WERI-Rb-1 (cell line): ENCODE results near the gene MROH7.

Experiments used
- DNase-seq: peaks from one replicate; pipeline ENCODE4 v3.0.0-alpha.2; 2020
- H3K27ac ChIP-seq: fragments of 250-450 bp; sonication (Bioruptor Pico); 2 replicates; pipeline ENCODE4 v1.5.1; 2020; ENCODE audit warnings: mild to moderate bottlenecking, moderate library complexity
- H3K27me3 ChIP-seq: fragments of 250-450 bp; sonication (Bioruptor Pico); 2 replicates; pipeline ENCODE4 v1.5.1; 2021; ENCODE audit warnings: mild to moderate bottlenecking, low read depth, moderate library complexity; ENCODE audit not compliant: insufficient read depth, severe bottlenecking
- H3K36me3 ChIP-seq: fragments of 250-450 bp; sonication (Bioruptor Pico); 2 replicates; pipeline ENCODE4 v1.5.1; 2020; ENCODE audit warnings: mild to moderate bottlenecking, moderate library complexity
- H3K4me3 ChIP-seq: 2 replicates; pipeline ENCODE4 v1.5.1; 2011; ENCODE audit warnings: low read depth, mild to moderate bottlenecking, control low read depth, low read length
- H3K9me3 ChIP-seq: fragments of 250-450 bp; sonication (Bioruptor Pico); 2 replicates; pipeline ENCODE4 v1.5.1; 2021; ENCODE audit warnings: mild to moderate bottlenecking, moderate library complexity; ENCODE audit not compliant: severe bottlenecking
- TF ChIP-seq, protein P1 (sequence below): IDR thresholded peaks from 2 replicates; pipeline ENCODE4 v1.5.1; 2011; ENCODE audit warnings: low read depth, mild to moderate bottlenecking, control low read depth, inconsistent platforms, low read length

MROH7 gene

DNA sequence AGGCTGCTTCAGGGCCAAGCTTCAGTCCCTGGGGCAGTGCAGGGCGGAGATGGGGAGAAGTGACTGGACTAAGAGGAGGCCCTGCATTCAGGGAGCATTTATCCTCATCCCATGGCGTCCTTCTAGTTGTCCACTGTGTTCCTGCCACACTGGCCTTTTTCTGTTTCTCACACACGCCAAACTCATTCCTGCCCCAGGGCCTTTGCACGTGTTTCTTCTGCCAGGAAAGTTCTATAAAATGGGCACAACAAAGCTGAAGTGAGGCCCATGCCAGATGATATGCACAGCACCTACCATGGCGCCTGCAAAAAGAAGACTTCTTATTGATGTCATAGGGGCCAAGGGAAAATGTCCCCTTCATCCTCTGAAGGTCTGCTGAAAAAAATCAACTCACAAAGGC is 24.3 kb downstream of the MROH7 start:
- Histone ChIP-seq H3K27me3 (no peaks in the 10 kb centered on the region), H3K27ac (no peak overlapping the region), H3K4me3 (no peak overlapping the region), H3K9me3 (no peaks in the 10 kb centered on the region), H3K36me3 (no peaks in the 10 kb centered on the region)
- DNase-seq = no peak
- TF ChIP-seq, protein P1, sequence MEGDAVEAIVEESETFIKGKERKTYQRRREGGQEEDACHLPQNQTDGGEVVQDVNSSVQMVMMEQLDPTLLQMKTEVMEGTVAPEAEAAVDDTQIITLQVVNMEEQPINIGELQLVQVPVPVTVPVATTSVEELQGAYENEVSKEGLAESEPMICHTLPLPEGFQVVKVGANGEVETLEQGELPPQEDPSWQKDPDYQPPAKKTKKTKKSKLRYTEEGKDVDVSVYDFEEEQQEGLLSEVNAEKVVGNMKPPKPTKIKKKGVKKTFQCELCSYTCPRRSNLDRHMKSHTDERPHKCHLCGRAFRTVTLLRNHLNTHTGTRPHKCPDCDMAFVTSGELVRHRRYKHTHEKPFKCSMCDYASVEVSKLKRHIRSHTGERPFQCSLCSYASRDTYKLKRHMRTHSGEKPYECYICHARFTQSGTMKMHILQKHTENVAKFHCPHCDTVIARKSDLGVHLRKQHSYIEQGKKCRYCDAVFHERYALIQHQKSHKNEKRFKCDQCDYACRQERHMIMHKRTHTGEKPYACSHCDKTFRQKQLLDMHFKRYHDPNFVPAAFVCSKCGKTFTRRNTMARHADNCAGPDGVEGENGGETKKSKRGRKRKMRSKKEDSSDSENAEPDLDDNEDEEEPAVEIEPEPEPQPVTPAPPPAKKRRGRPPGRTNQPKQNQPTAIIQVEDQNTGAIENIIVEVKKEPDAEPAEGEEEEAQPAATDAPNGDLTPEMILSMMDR = no peak

DNA sequence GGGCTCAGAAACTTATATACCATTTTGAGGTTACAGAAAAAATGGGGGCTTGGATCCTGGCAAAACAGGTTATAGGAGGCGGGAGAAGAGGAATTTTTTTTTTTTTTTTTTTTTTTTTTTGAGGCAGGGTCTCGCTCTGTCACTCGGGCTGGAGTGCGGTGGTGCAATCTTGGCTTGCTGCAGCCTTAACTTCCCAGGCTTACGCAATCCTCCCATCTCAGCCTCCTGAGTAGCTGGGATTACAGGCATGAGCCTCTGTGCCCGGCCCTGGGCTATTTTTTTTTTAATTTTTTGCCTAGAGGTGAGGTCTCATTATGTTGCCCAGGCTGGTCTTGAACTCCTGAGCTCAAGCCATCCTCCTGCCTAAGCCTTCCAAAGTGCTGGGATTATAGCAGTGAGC is 24.7 kb downstream of the MROH7 start:
- H3K27me3 ChIP-seq = no peaks in the 10 kb centered on the region
- no peak overlapping the region for H3K4me3 ChIP-seq
- H3K27ac ChIP-seq = no peak overlapping the region
- H3K9me3 ChIP-seq = no peaks in the 10 kb centered on the region
- H3K36me3 ChIP-seq = no peaks in the 10 kb centered on the region
- DNase-seq = peak; percentile 33
- TF ChIP-seq, protein P1 = no peak

- H3K4me3 ChIP-seq = no peak overlapping the region
- no peak overlapping the region for H3K27ac ChIP-seq
- TF ChIP-seq, protein P1 = no peak
- no peak for DNase-seq
- no peaks in the 10 kb centered on the region for H3K9me3 ChIP-seq
- no peaks in the 10 kb centered on the region for H3K36me3 ChIP-seq
- no peaks in the 10 kb centered on the region for H3K27me3 ChIP-seq
Measured at GRCh38 chr1:54667797-54668196, 26.2 kb downstream of the MROH7 start.

DNA sequence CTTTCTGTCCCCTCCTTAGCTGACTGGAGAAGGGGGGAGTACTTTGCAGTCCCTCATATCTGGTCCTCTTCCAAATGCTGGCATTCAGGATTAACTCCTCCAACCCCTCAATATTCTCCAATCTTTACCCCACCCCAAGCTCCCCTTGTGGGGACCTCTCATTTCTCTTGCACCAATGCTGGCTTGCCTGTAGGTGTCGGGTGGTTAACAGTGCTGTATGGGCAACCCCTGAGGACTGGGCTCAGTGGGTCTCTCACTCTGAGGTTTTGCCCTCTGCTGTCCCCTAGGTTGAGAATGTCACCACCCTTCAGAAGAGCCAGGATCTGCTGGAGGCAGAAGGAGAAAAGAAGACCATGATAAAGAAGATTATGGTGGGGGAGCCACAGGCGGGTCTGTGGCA is 27.0 kb downstream of the MROH7 start:
- Histone ChIP-seq H3K27me3 (no peaks in the 10 kb centered on the region), H3K27ac (no peak overlapping the region), H3K9me3 (no peaks in the 10 kb centered on the region), H3K36me3 (no peaks in the 10 kb centered on the region), H3K4me3 (no peak overlapping the region)
- DNase-seq = no peak
- TF ChIP-seq, protein P1 = peak; percentile 17; the same call in 1 of the 2 replicates

DNA sequence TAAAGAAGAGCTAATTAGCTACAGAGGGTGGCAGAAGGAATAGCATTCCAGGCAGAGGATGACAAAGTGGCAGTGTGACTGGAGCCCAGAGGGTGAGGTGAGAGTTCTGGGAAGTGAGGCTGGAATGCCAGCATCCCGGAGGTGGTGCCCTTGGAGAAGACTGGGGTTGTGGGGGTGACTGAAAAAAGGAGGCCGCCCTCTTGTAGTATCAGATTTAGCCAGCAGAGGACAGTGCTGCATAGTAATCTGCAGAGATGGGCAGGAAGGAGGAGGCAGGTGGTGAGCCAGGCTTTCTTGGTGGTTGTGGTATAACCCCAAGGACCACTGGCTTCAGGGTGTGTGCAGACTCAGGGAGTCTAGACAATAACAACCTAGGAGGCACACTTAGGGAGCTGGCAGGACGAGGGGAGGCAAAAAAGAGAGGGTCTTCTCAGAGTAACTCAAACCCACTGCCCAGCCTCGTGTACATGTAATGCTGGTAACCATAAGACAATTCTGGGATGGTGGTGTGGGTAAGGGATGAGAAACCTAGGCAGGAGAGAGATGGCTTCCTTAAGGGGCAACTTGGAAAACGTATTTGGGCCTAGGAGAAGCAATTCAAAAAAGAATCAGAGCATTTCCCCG is 30.5 kb downstream of the MROH7 start:
- H3K9me3 ChIP-seq = no peaks in the 10 kb centered on the region
- no peak overlapping the region for H3K27ac ChIP-seq
- no peak overlapping the region for H3K4me3 ChIP-seq
- no peaks in the 10 kb centered on the region for H3K36me3 ChIP-seq
- peak; percentile 74 for DNase-seq
- TF ChIP-seq, protein P1 = peak; percentile 94
- H3K27me3 ChIP-seq = no peaks in the 10 kb centered on the region
